Measurements from ENCODE around the gene BARX1.

Gene BARX1

GRCh38 chr9:93962017-93962416, 6.9 kb upstream of the BARX1 start:
- CTCF ChIA-PET, result interaction anchor here (0.8 to 4.4 kb wide), 11 partner anchors 9 to 812 kb away, joined by 3 to 58 read pairs (median 4); no protein-coding TSS in a partner anchor
- no peak for TF ChIP-seq CTCF (IDR thresholded peaks at IDR 0.05; ENCODE audit: control extremely low read depth, extremely low read depth, low read depth, missing control alignments)
- DNase-seq (ENCODE audit: extremely low spot score), result no peak
- POLR2A ChIA-PET, result no interaction called here

GRCh38 chr9:93960971-93961841, 6.1 kb upstream of the BARX1 start:
- DNase-seq (ENCODE audit: extremely low spot score), result no peak
- ChIA-PET CTCF (interaction anchor here (1.2 to 4.4 kb wide), 4 partner anchors 12 to 280 kb away, joined by 4 to 58 read pairs (median 4); no protein-coding TSS in a partner anchor), POLR2A (no interaction called here)
- no peak for TF ChIP-seq CTCF (IDR thresholded peaks at IDR 0.05; ENCODE audit: control extremely low read depth, extremely low read depth, low read depth, missing control alignments)

GRCh38 chr9:93960221-93960970, 5.2 kb upstream of the BARX1 start:
- TF ChIP-seq CTCF (IDR thresholded peaks at IDR 0.05; ENCODE audit: control extremely low read depth, extremely low read depth, low read depth, missing control alignments), result no peak
- POLR2A ChIA-PET, result no interaction called here
- CTCF ChIA-PET, result interaction anchor here (4.4 kb wide), 1 partner anchor 279 kb away, joined by 58 read pairs; no protein-coding TSS in a partner anchor
- no peak for DNase-seq (ENCODE audit: extremely low spot score)

GRCh38 chr9:93959739-93960154, 4.6 kb upstream of the BARX1 start:
- ChIA-PET POLR2A (no interaction called here), CTCF (interaction anchor here (1.3 kb wide), 1 partner anchor 278 kb away, joined by 5 read pairs; no protein-coding TSS in a partner anchor)
- DNase-seq (ENCODE audit: extremely low spot score), result no peak
- no peak for TF ChIP-seq CTCF (IDR thresholded peaks at IDR 0.05; ENCODE audit: control extremely low read depth, extremely low read depth, low read depth, missing control alignments)

- POLR2A ChIA-PET, result no interaction called here
- TF ChIP-seq CTCF (IDR thresholded peaks at IDR 0.05; ENCODE audit: control extremely low read depth, extremely low read depth, low read depth, missing control alignments), result no peak
- no peak for DNase-seq (ENCODE audit: extremely low spot score)
- CTCF ChIA-PET, result interaction anchor here (1.3 kb wide), 1 partner anchor 278 kb away, joined by 5 read pairs; no protein-coding TSS in a partner anchor
Observed at GRCh38 chr9:93958819-93959682, 3.9 kb upstream of the BARX1 start.

Measured in GM10248 (cell line).